Cardiac fibroblast (primary cell): ENCODE measurements around the gene BCL2L2.
A peak's percentile ranks its signal among the peaks of the same experiment; 100 is the strongest.

Experiments used
- DNase-seq, 2 donors: peaks; one replicate each; pipeline versions ENCODE4 v3.0.0 to v3.0.0-alpha.2; 2010; ENCODE audit warnings: low read depth in 2 of 2
- H3K4me3 ChIP-seq, 2 donors: replicated peaks in 1 of 2; 1 replicate in 1 of 2; 2 replicates in 1 of 2; pipeline ENCODE4 v1.5.1; 2011; ENCODE audit warnings: low read depth in 2 of 2, low read length in 2 of 2, mild to moderate bottlenecking in 2 of 2, moderate library complexity in 1 of 2
- CTCF ChIP-seq: IDR thresholded peaks from one replicate; pipeline ENCODE4 v1.5.1; 2011; ENCODE audit warnings: low read depth, mild to moderate bottlenecking, low read length, inconsistent platforms

The BCL2L2 gene

GRCh38 chr14:23281247-23281646 is 25.4 kb upstream of the BCL2L2 start:
- DNase-seq = no peak
- no peak for TF ChIP-seq CTCF
- H3K4me3 ChIP-seq = no peak overlapping the region

- peak overlapping the region; percentile 82 to 88 for H3K4me3 ChIP-seq
- TF ChIP-seq CTCF = no peak
- peak; percentile 26 to 42 for DNase-seq
Measured at GRCh38 chr14:23284654-23285529, 21.7 kb upstream of the BCL2L2 start.

- no peak for DNase-seq
- H3K4me3 ChIP-seq = peak overlapping the region; percentile 82 to 88
- no peak for TF ChIP-seq CTCF
Measured at GRCh38 chr14:23285530-23286019, 21.1 kb upstream of the BCL2L2 start.

GRCh38 chr14:23286020-23286901 is 20.4 kb upstream of the BCL2L2 start, which contains the start of gene HOMEZ:
Gene HOMEZ, minus strand, starts transcription at chr14:23286132. Its CDS starts 180 bp downstream, at chr14:23285952.
- no peak for TF ChIP-seq CTCF
- DNase-seq = peak; percentile 99
- H3K4me3 ChIP-seq = peak within 1 kb of the TSS; percentile 82 to 88

- H3K4me3 ChIP-seq = peak overlapping the region; percentile 82 to 88
- no peak for TF ChIP-seq CTCF
- peak; percentile 24 to 38 for DNase-seq
Measured at GRCh38 chr14:23286902-23287479, 19.6 kb upstream of the BCL2L2 start.

- TF ChIP-seq CTCF = peak; percentile 86
- DNase-seq = peak; percentile 70 to 78
- H3K4me3 ChIP-seq = no peak overlapping the region
Measured at GRCh38 chr14:23294734-23295561, 11.7 kb upstream of the BCL2L2 start.
